Esophagus (tissue), 2 donors: ENCODE data around the gene POLR1A. TPM values are rescaled to one million over a fixed set of nuclear protein-coding genes. Genes with fewer than 3 reads are reported as not detected.

Experiments used
- H3K27ac ChIP-seq, 2 donors: one replicate each; pipeline ENCODE4 v1.5.1; 2013; ENCODE audit warnings: low read depth in 2 of 2, mild to moderate bottlenecking in 2 of 2, inconsistent platforms in 1 of 2, low read length in 1 of 2, moderate library complexity in 1 of 2
- H3K27me3 ChIP-seq, 2 donors: one replicate each; pipeline ENCODE4 v1.6.1; 2013; ENCODE audit warnings: low read length in 2 of 2, control low read depth in 1 of 2, mild to moderate bottlenecking in 1 of 2; ENCODE audit not compliant: insufficient read depth in 2 of 2, control insufficient read depth in 1 of 2
- H3K36me3 ChIP-seq, 2 donors: one replicate each; pipeline ENCODE4 v1.6.1; 2013; ENCODE audit warnings: low read length in 1 of 2; ENCODE audit not compliant: control insufficient read depth in 2 of 2, insufficient read depth in 2 of 2
- H3K4me1 ChIP-seq, 2 donors: one replicate each; pipeline ENCODE4 v1.6.1; 2013; ENCODE audit warnings: low read length in 1 of 2; ENCODE audit not compliant: control insufficient read depth in 2 of 2, insufficient read depth in 2 of 2
- H3K4me3 ChIP-seq, 2 donors: one replicate each; pipeline ENCODE4 v1.5.1; 2013; ENCODE audit warnings: low read length in 2 of 2, mild to moderate bottlenecking in 2 of 2, low read depth in 1 of 2, moderate library complexity in 1 of 2
- H3K9me3 ChIP-seq, 2 donors: one replicate each; pipeline ENCODE4 v1.6.1; 2013; ENCODE audit warnings: mild to moderate bottlenecking in 2 of 2, low read depth in 1 of 2, low read length in 1 of 2, moderate library complexity in 1 of 2; ENCODE audit not compliant: control insufficient read depth in 2 of 2, insufficient read depth in 1 of 2
- WGBS, 2 donors: extraction: QIAGEN DNeasy Blood & Tissue Kit; methylation state at CpG; one replicate each; pipeline ENCODE4 v1.1.7; 2013; 5-methylcytosine and 5-hydroxymethylcytosine counted together
- polyA plus RNA-seq, 2 donors: library from polyadenylated mRNA; stranded (reverse); fragments of 200-250 nt; gene quantifications; one replicate each; pipeline ENCODE4 v1.2.3, GENCODE V29; 2013
- donor health status: healthy with polysubstance abuse.
- donor health status: Bipolar disorder and iron deficiency.

The POLR1A gene
- polyA plus RNA-seq, 2 donors, result 4.2 to 4.8 TPM

DNA sequence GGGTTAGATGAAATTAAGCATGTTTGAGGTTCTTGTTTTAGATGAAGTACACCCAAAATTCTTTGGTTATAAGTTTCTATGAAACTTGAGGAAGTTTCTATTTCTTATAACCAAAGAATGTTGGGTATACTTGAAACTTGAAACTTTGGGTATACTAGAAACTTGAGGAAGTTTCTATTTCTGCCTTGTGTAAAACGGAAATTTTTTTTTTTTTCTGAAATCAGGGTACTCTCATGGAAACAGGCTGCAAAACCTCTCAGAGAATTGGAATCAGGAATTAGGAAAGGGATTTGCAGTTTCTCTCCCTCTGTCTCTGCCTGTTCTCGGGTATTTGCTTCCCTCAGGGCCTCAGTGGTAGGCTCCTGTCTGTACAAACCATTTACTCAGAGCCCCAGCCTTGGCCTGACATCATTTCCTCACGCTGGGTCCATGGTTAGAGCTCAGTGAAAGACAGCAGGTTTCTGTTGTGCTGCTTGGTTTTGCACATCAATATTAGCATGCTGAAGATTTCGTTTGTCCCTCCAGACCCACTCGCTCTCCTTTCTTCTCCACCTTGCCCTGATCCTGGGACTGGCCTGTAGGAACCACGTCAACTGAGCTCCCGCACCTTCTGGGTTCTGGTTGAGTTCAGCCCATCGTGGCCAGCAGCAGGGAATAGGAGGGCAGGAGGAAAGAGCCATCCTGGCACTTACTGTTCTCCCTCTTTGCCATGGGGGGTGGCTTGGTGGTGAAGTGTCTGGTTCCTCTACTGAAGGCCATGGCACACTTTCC, 106.4 kb downstream of the POLR1A start:
- WGBS, 2 donors, result 56 to 61% methylated on average over 8 of the region's 8 CpGs
- no peak overlapping the region for H3K4me3 ChIP-seq
- no peaks in the 10 kb centered on the region for H3K27me3 ChIP-seq
- no peaks in the 10 kb centered on the region for H3K9me3 ChIP-seq
- H3K4me1 ChIP-seq, result peaks cover 8 to 10% of the 10 kb centered on the region in 2 donors
- peak overlapping the region; percentile 54 to 67 for H3K27ac ChIP-seq
- H3K36me3 ChIP-seq, result no peaks in the 10 kb centered on the region

DNA sequence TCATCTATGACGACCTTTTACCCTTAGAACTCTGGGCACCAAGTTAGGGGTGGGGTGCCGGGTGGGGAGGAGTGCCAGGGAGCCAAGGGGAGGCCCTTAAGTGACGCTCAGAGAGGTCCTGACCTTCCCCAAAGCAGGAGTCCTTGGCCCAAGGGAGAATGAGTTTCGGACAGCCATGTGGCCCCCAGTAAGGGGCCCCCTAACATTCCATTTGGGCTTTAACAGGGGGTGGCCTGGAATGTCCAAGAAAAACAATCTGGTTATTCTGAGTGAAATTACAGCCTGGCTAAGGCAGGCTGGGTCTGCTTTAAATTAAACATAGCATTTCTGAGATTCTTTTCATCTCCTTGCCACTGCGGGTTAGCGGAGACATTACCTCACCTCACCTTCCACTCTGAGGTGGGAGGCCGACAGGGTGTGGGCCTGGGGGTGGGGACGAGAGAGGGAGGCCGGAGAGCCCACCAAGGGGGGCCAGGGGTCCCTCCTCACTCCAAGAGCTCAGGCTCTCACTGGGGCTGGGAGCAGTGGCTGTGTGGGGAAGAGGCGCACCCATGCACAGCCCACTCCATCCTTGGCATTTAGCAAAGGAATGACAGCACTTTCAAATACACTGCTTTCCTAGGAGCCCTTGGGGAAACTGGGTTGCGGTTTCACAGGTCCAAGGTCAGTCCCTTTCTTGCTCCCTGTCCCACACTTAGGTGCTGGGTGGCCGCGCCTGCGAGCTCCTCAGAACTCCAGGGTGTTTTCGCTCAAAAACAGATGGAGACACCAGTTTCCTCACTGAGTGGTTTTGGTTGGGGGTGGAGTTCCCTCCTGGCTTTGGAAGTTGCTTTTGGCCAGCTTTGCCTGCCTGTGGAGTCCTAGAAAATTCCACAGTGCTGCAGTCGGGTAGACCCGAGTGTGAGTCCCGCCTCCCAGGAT, 107.4 kb downstream of the POLR1A start:
- Histone ChIP-seq H3K9me3 (no peaks in the 10 kb centered on the region), H3K4me3 (no peak overlapping the region), H3K36me3 (no peaks in the 10 kb centered on the region), H3K4me1 (peaks cover 8 to 10% of the 10 kb centered on the region in 2 donors), H3K27me3 (no peaks in the 10 kb centered on the region), H3K27ac (peak overlapping the region; percentile 26 to 72)
- WGBS, 2 donors, result 55 to 63% methylated on average over 18 of the region's 18 CpGs

DNA sequence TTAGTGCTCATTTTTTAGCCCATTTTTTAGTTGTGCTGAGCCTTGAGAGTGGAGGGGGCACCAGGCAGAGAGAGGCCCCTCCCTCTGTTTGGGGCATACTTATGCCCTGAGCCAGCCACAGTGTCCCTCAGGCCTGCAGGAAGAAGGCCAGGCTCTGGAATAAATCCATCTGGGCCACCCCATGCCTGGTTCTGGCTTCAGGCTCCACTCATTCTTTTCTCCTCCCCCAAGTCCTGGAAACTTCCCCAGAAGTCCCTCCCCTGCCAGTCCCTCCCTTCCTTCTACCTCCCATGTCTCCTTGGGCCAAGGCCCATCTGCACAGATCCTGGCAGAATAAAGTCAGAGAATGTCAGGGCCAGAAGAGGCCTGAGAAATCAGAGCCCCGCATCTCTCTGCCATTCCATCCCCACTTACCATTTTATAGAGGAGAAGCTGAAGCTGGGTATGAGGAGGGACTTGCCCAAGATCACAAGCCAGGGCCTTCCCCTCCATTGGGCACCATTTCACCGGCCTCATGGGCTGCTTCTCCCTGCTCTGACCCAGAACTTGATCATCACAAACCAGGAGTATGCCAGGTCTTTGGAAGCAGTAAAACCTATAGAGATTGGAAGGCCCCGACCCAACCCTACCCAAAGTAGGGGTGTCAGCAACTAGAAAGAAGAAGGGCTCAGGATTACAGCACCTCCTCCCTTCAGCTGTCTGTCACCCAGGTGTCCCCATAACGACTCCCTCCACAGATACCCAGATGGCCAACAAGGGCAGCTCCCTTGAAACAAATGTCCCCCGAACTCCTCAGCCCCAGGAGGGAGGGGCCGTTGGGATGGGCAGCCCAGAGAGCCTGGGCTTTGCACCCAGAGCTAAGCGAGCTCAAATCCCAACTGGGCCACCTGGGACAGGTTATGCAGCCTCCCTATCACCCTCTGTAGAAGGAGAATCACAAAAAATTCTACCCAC, 108.4 kb downstream of the POLR1A start:
- peaks cover 8 to 10% of the 10 kb centered on the region in 2 donors for H3K4me1 ChIP-seq
- no peaks in the 10 kb centered on the region for H3K36me3 ChIP-seq
- H3K27me3 ChIP-seq, result no peaks in the 10 kb centered on the region
- H3K4me3 ChIP-seq, result no peak overlapping the region
- peak overlapping the region; percentile 16 to 26 for H3K27ac ChIP-seq
- 81 to 82% methylated on average over 7 of the region's 7 CpGs for WGBS, 2 donors
- H3K9me3 ChIP-seq, result no peaks in the 10 kb centered on the region

DNA sequence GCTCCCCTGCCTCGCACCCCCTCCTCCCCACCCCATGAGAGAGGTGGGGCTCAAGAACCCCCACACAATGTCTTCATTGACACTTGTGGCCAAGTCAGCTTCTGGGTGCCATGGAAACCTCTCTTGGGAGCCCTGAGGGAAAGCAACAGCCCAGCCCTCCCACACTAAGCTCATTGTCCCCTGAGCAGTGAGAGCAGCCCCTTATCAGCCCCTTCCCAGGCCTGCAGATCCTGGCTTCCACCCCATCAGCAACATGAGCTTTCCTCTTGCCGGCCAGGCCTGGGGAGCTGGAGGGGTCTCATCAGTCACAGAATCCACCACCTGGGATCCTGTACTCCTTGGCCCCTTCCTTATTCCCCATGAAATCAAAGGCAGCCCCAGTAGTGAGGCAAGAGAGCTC, 109.1 kb downstream of the POLR1A start:
- Histone ChIP-seq H3K27ac (peak overlapping the region in 1 of 2 donors; percentile 47), H3K27me3 (no peaks in the 10 kb centered on the region), H3K4me3 (no peak overlapping the region), H3K4me1 (peaks cover 8 to 10% of the 10 kb centered on the region in 2 donors), H3K9me3 (no peaks in the 10 kb centered on the region), H3K36me3 (no peaks in the 10 kb centered on the region)
- WGBS, 2 donors, result 58 to 80% methylated on average over 2 of the region's 2 CpGs

DNA sequence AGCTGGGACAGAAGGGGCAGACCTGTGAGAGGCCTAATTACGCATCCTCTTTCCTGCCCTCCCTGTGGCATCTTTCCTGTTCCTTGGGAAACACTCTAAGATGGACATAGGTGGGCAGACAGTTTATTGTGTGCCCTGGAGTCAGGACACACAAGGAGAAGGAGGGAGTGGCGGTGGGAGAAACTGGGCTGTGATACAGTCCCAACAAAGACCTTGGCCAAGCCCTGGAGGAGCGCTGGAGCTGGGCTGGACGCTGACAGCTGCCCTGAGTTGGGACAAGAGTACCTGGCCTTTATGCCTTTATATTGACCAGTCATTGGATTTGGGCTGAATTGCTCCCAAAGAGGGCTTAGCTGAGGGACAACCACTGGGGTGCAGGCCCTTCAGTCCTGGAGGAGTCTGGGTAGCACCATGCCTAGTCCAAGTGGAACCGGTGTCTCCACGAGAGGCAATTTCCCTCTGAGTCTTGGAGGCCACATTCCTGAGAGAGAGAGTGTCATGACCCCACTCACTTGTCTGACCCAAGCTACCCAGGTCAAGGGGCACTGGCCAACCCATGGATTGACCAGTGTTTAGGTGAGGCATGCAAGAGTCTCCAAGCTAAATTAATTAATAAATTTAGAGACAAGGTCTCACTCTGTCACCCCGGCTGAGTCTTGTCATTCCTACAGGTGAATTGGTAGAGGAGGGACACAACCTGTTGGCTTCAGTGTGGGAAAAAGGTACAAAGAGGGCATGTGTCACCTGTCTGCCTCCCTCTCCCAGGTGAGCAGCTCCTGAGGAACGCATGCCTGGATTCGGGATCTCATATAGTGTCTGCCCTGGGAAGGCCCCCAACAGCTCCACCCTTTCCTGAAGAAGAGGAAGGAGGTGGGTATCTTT, 109.8 kb downstream of the POLR1A start:
- WGBS, 2 donors, result 94% methylated on average over 9 of the region's 9 CpGs
- H3K27ac ChIP-seq, result no peak overlapping the region
- H3K9me3 ChIP-seq, result no peaks in the 10 kb centered on the region
- H3K4me1 ChIP-seq, result peaks cover 8% of the 10 kb centered on the region in 2 donors
- H3K36me3 ChIP-seq, result no peaks in the 10 kb centered on the region
- no peak overlapping the region for H3K4me3 ChIP-seq
- no peaks in the 10 kb centered on the region for H3K27me3 ChIP-seq

DNA sequence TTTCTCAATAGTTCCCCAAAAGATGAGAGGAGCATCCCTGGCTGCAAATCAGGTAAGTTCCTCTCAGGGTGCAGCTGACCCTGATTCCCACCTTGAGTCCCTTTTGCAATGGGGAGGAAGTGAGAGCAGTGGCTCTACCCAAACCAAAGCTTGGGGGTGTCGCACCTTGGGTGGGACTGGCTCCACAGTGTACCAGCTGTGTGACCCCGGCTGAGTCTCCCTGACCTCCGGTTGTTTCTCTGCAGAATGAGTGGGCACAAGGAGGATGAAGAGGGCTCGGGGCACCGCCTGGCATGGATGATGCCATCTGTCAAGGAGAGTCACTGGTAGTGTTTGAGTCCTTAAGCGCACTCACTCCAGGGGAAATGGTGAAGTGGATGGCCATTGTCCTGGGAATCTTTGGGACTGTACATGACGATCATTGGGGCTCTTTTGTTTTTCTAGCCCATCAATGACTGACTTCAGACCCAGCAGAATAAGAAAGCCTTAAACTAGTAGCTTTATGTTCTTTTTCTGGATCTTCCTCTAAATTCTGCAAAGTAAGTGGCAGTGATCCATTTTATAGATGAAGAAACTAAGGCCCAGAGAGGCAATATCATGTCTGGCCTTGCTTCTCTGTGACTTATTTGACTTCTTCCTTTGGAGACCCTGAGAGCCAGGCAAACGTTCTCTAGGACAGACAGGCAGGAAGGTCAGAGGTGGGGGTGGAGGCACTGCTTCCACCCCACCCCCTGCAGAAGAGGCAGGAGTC, 110.6 kb downstream of the POLR1A start:
- H3K27me3 ChIP-seq, result no peaks in the 10 kb centered on the region
- H3K27ac ChIP-seq, result no peak overlapping the region
- H3K36me3 ChIP-seq, result no peaks in the 10 kb centered on the region
- H3K4me3 ChIP-seq, result no peak overlapping the region
- H3K9me3 ChIP-seq, result no peaks in the 10 kb centered on the region
- H3K4me1 ChIP-seq, result peaks cover 7 to 8% of the 10 kb centered on the region in 2 donors
- WGBS, 2 donors, result 81 to 83% methylated on average over 8 of the region's 8 CpGs

DNA sequence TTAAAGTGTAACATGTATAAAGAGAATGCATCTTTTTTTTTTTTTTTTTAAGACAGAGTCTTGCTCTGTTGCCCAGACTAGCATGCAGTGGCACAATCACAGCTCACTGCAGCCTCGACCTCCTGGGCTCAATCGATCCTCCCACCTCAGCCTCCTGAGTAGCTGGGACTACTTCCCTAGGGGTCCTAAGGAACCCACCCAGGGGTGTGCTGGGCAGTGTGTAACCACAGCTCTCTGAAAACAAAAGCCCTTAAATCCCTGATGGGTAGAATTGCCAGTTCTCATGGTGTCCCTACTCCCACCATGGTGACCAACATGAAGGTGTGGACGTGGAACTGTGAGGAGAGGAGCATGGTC, 111.3 kb downstream of the POLR1A start:
- peaks cover 6 to 7% of the 10 kb centered on the region in 2 donors for H3K4me1 ChIP-seq

DNA sequence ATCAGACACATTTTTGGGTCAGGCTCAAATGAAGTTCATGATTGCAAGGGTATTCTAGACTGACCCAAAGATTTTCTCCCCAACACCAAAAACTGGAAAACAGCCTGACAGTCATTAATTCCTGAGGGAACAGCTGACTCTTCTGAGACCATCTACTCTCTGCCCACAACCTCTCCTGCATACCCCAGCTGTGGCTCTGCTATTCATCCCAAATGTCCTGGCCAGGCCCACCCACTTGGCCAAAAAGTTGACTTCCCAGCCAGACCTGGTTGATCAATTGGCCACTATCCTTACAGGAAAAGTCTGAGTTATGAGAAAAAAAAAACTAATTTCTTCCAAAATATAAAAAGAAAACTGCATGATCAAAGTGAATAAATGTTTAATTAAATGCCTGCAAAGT, 113.1 kb downstream of the POLR1A start:
- Histone ChIP-seq H3K4me3 (no peak overlapping the region), H3K27ac (no peak overlapping the region), H3K9me3 (no peaks in the 10 kb centered on the region), H3K36me3 (no peaks in the 10 kb centered on the region), H3K4me1 (peaks cover 3 to 8% of the 10 kb centered on the region in 2 donors), H3K27me3 (no peaks in the 10 kb centered on the region)

More for the DNA sequence above, 111.3 kb downstream of the POLR1A start:
- 74 to 84% methylated on average over 3 of the region's 3 CpGs for WGBS, 2 donors
- Histone ChIP-seq H3K27ac (no peak overlapping the region), H3K9me3 (no peaks in the 10 kb centered on the region), H3K4me3 (no peak overlapping the region), H3K27me3 (no peaks in the 10 kb centered on the region), H3K36me3 (no peaks in the 10 kb centered on the region)
